Measurements from ENCODE around the gene SYCP2.
"Not testable (repeated sequence)": the region's sequence is repeated elsewhere in the genome, so short reads cannot be mapped to it uniquely, and the experiment has no call there.

Gene SYCP2, protein sequence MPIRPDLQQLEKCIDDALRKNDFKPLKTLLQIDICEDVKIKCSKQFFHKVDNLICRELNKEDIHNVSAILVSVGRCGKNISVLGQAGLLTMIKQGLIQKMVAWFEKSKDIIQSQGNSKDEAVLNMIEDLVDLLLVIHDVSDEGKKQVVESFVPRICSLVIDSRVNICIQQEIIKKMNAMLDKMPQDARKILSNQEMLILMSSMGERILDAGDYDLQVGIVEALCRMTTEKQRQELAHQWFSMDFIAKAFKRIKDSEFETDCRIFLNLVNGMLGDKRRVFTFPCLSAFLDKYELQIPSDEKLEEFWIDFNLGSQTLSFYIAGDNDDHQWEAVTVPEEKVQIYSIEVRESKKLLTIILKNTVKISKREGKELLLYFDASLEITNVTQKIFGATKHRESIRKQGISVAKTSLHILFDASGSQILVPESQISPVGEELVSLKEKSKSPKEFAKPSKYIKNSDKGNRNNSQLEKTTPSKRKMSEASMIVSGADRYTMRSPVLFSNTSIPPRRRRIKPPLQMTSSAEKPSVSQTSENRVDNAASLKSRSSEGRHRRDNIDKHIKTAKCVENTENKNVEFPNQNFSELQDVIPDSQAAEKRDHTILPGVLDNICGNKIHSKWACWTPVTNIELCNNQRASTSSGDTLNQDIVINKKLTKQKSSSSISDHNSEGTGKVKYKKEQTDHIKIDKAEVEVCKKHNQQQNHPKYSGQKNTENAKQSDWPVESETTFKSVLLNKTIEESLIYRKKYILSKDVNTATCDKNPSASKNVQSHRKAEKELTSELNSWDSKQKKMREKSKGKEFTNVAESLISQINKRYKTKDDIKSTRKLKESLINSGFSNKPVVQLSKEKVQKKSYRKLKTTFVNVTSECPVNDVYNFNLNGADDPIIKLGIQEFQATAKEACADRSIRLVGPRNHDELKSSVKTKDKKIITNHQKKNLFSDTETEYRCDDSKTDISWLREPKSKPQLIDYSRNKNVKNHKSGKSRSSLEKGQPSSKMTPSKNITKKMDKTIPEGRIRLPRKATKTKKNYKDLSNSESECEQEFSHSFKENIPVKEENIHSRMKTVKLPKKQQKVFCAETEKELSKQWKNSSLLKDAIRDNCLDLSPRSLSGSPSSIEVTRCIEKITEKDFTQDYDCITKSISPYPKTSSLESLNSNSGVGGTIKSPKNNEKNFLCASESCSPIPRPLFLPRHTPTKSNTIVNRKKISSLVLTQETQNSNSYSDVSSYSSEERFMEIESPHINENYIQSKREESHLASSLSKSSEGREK (N-terminal part only)

DNA sequence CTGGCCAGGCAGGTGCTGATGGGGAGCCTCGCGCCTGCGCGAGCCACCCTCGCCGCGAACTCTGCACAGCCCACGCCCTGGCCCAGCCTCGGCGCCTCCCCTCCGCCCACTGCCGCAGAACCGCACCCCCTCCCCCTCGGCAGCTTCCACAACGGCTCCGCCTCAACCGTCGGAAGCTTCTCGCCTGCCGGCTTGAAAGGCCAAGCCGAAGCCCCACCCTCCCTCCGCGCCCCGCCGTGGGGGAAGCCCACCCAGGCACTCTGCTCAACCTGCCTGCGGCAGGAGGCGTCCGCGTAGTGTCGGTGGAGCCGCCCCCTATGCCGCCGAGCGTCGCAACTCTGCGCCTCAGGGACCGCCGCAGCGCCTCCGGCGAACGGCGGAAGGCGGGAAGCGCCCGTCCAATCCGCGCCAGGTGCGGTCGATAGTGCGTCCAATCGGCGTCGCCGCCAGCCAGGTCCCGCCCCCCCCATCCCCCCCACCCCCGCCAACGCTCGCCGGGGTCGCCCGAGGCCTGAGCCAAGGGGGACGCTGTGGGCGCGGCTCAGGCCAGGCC, at the start of gene SYCP2:
Gene SYCP2, minus strand, starts transcription at position 342 of the 553 bp plus-strand sequence. CDS start 11,224 bp downstream, outside the sequence.
- DNase-seq (ENCODE audit: low spot score), result peak; percentile 66

- no peak for DNase-seq (ENCODE audit: low spot score)
Measured at GRCh38 chr20:59983076-59983475, 49.6 kb upstream of the SYCP2 start.

GRCh38 chr20:59977086-59977485, 43.6 kb upstream of the SYCP2 start:
- DNase-seq (ENCODE audit: low spot score), result no peak

GRCh38 chr20:59976156-59976782, 42.8 kb upstream of the SYCP2 start:
- DNase-seq (ENCODE audit: low spot score), result no peak

DNA sequence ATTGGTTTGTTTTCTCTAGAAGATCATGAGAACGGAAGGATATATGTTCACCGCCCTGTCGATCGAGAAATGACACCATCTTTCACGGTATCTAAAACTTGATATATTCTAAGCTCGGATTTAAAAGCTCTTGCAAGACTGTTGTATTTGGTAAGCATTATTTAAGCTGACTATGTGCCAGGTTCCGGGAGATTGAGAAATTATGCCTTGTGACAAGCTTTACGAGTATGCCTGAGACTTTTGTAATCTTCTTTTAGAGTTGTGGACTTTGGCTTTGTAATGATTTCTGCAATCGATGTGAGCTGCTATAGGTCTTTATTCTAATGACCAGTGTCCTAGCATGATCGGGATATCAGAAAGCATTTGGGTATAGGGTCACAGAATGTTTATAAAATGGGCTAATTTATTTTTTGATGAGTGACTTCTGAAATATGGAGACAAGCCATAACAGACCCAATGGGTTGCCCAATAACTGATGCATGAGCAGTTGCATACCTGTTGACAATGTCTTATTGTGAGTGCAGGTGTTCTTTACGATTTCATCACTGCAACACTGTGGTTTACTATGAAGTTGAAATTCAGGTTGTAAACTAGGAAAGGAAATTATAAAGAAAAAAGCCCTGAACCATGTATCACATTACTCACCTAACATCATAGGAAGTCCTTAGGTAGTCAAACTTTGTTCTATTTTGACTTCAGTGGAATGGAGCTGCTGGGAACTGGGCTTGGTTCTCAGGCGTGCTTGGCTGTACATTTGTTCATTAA, 38.8 kb upstream of the SYCP2 start:
- DNase-seq (ENCODE audit: low spot score), result no peak

DNA sequence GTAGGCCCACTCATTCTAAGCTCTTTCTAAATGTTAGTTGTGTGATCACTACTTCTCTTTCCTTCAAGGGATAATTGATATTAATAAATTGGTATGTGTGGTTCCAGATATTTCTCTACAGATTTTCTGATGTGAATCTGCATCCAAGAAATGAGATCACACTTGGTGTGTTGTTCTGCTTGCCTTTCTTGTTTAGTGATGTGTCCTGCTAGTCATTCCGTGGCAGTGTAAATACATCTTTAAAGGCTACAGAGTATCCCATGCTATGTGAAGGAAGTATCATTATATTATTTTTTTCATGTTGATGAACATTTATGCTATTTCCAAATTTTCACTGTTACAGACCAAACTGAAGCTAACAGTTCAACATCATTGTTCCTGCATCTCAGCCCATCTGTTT, 38.0 kb upstream of the SYCP2 start:
- DNase-seq (ENCODE audit: low spot score), result no peak

DNA sequence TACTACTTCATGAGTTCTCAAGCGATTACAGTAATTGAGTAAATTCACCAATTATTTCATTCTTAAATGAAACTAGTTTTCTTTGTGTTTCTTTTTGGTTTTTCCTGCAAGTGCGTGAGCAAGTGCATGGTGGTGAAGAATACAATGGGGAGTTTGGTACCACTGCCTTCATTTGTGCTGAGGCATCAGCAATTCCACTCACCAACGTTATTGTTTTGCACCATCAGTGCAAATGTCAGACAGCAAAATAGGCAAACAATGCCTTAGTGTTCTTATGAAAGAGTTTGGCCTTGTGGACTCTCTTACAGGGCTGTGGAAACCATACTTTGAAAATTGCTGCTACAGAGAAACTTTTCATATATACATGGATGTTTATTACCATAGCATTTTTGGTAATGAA, 33.0 kb upstream of the SYCP2 start:
- no peak for DNase-seq (ENCODE audit: low spot score)

GRCh38 chr20:59962155-59962554, 28.7 kb upstream of the SYCP2 start:
- DNase-seq (ENCODE audit: low spot score), result no peak

DNA sequence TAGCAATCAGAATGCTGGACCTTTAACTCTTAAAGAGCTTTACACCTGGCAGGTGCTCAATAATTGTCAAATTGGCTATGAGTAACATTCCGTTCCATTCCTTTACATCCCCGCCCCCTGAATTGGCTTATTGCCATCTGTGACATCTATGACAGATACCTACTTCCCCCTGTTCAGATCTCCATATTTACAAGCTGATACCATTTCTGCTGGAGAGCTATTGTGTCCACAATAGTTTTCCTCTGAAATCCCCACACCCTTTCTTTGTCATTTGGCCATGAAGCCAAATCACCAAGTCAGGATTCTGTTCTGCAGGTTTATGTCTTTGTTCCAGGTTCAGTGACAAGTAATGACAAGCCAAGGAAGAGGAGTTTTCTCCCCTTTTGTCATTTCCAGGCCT, 28.0 kb upstream of the SYCP2 start:
- no peak for DNase-seq (ENCODE audit: low spot score)

DNA sequence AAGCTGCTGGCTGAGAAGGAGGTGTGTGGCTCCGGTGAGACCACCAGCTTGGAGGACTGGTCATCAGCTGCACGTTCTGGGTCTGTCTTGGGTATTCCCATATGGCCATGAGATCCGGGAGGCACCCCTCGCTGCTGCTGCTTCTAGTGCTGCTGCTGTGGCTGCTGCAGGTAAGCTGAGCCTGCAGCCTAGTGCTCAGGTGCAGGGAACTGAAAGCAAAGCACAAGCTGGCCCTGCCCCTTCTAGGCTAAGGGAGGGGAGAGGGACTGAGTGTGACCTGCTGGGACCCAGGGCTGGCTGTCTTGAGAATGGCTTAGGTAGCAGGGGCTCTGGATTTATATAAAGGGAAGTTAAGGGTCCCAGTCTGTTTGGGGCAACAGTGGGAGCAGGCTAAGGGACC, 25.2 kb upstream of the SYCP2 start:
- DNase-seq (ENCODE audit: low spot score), result no peak

- DNase-seq (ENCODE audit: low spot score), result no peak
Measured at GRCh38 chr20:59958123-59958522, 24.7 kb upstream of the SYCP2 start, which contains the start of gene CDH26. TSS of gene CDH26 (plus strand) at chr20:59958423. CDS start at chr20:59958727, 304 bp downstream.

DNA sequence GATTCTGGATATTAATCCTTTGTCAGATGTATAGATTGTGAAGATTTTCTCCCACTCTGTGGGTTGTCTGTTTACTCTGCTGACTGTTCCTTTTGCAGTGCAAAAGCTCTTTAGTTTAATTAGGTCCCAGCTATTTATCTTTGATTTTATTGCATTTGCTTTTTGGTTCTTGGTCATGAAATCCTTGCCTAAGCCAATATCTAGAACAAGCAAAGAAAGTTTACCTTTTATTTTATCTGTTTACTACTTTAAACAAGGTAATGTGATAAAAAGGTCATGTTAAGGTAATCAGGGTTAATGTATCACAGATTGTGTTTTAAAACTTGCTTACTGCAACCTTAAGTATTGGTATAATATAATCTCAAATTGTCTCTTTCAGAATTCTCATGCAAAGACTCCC, 24.1 kb upstream of the SYCP2 start:
- DNase-seq (ENCODE audit: low spot score), result not testable (repeated sequence)

DNA sequence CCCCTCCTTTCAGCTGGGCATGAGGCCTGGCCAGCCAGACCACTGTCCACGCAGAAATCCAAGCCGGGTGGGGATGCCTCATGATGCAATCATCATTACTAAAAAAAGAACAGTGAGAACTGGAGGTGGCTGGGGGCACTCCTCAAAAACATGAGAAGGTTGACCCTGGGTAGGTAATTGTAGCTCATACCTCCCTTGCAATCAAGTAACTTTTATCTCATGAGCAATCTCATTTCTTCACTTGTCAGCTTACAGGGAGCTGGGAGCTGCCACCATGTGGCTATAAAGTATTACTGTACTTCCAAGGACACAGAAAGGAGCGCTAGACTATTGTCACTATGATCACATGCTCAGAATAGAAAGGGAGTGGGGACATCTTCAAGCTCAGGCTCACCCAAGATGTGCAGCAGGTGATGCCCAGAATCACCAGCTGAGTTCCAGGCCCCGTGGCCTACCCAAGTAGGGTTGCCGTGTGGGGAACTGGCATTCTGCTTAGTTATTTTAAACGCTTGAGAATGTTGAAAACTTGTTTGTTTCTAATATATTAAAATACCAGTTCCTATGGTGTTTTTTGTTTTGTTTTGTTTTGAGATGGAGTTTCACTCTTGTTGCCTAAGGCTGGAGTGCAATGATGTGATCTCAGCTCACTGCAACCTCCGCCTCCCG, 21.8 kb upstream of the SYCP2 start:
- DNase-seq (ENCODE audit: low spot score), result no peak

DNA sequence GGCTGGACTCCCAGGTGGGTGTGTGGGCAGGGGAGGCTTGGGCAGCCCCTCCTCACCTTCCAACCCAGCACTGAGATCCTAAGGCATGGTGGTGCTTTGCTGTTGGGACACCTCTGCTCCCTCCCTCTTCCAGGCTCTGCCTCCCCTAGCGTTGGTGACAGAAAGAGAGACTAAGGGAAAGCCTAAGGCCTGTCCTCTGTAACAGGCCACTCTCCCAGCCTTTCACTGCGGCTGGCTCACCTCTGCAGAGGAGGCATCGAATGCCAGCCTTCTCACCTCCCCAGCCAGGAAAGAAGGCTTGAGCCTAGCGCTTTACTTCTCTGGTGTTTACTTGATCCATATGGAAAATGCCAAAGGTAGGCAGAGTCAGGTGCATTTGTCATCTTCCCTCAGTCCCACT, 21.3 kb upstream of the SYCP2 start:
- no peak for DNase-seq (ENCODE audit: low spot score)

DNA sequence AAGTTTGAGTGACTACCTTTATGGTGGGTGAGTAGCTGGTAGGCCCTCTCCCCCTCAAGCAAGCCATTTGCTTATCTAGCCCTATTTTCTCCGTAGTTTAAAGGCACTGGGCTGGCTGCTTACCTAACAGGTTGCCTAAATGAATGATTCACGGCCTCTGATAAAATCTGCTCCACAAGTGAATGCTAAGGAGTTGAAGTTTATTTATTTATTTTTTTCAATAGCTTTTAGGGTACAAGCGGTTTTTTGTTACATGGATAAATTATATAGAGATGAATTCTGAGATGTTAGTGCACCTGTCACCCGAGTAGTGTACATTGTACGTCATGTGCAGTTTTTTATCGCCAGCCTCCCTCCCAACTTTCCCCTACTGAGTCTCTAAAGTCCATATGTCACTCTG, 16.5 kb upstream of the SYCP2 start:
- no peak for DNase-seq (ENCODE audit: low spot score)

DNA sequence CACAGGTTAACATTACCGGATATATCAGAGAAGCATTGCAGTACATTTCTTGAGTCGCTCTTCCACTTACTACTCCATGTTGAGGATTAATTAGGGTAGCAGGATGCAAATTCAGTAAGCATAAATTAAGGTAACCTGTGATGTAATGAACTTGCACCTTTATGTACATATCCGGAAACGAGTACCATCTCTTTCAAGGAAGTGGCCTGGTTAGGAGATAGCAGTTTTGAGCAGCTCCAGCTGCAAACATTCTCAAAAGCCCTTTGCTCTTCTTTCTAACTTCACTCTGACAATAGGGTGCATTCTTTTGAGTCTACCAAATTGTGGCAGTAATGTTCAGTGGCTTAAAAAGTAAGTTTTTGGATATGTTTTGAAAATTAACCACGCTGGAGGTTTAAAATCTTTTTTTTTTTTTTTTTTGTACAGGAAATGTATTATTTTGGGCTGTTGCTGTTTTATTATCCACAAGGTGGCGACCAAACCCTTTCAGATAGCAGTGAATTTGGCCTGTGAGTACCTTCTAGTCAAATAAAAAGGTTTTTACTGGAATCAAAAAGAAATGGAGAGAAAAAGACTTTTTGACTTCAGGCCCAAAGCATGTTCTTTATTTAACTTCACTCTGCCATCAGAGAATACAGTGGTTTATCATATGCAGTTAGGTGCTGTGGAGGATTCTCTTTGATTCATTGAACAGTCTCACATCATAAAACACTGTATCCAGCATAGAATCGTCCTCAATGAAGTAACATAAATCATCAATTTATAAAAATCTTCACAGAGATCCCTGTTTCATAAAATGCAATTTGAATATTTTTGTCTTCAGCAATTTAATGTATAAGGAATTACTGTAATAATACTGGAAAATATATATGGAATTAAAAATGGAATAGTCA, 15.6 kb upstream of the SYCP2 start:
- peak; percentile 11 for DNase-seq (ENCODE audit: low spot score)

- DNase-seq (ENCODE audit: low spot score), result no peak
Measured at GRCh38 chr20:59948212-59948611, 14.8 kb upstream of the SYCP2 start.

DNA sequence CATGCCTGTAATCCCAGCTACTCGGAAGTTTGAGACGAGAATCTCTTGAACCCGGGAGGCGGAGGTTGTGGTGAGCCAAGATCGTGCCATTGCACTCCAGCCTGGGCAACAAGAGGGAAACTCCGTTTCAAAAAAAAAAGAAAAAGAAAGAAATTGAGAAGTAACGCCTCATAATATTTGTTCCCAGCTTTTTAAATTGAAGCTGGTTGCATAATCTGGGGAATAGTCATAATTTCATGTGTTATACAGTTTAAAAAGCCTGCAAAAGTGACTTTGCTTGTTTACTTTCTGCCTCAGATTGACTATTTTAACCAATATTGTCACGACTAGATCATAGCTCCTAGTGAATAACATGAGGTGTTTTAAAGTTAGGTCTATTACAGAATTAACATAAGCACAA, 13.9 kb upstream of the SYCP2 start:
- no peak for DNase-seq (ENCODE audit: low spot score)

- no peak for DNase-seq (ENCODE audit: low spot score)
Measured at GRCh38 chr20:59945731-59946130, 12.3 kb upstream of the SYCP2 start.

Data from germinal center (tissue), 1 donor.